NCI-H748 (cell line): Measurements from ENCODE around the gene MCF2L2.
"Not testable (repeated sequence)": the region's sequence is repeated elsewhere in the genome, so short reads cannot be mapped to it uniquely, and the experiment has no call there.

ENCODE experiments used
- DNase-seq: peaks from one replicate; lab custom pipeline; 2025; ENCODE audit not compliant: unreplicated experiment; lab: John Stamatoyannopoulos, UW

The MCF2L2 gene

GRCh38 chr3:183372911-183373310 lies 55.5 kb downstream of the MCF2L2 start:
- DNase-seq = no peak

GRCh38 chr3:183371600-183371968 lies 56.8 kb downstream of the MCF2L2 start:
- DNase-seq = not testable (repeated sequence)

GRCh38 chr3:183370391-183370790 lies 58.0 kb downstream of the MCF2L2 start:
- no peak for DNase-seq

GRCh38 chr3:183369627-183370026 lies 58.8 kb downstream of the MCF2L2 start:
- DNase-seq = no peak

GRCh38 chr3:183369117-183369516 lies 59.3 kb downstream of the MCF2L2 start:
- no peak for DNase-seq

- no peak for DNase-seq
These were observed 67.3 kb downstream of the MCF2L2 start for GRCh38 chr3:183360971-183361624.

- no peak for DNase-seq
These were observed 69.4 kb downstream of the MCF2L2 start for GRCh38 chr3:183359036-183359435.

GRCh38 chr3:183357564-183358079 lies 70.8 kb downstream of the MCF2L2 start:
- DNase-seq = no peak

GRCh38 chr3:183356920-183357319 lies 71.5 kb downstream of the MCF2L2 start:
- no peak for DNase-seq

GRCh38 chr3:183354874-183355273 lies 73.5 kb downstream of the MCF2L2 start:
- no peak for DNase-seq

GRCh38 chr3:183354325-183354831 lies 74.0 kb downstream of the MCF2L2 start:
- DNase-seq = no peak

GRCh38 chr3:183353421-183353820 lies 75.0 kb downstream of the MCF2L2 start:
- DNase-seq = no peak

GRCh38 chr3:183350164-183350563 lies 78.3 kb downstream of the MCF2L2 start:
- no peak for DNase-seq

- DNase-seq = peak; percentile 42
These were observed 78.8 kb downstream of the MCF2L2 start for GRCh38 chr3:183349421-183350157.

GRCh38 chr3:183342824-183343223 lies 85.6 kb downstream of the MCF2L2 start:
- no peak for DNase-seq

GRCh38 chr3:183341545-183342288 lies 86.7 kb downstream of the MCF2L2 start:
- no peak for DNase-seq

- DNase-seq = no peak
These were observed 88.2 kb downstream of the MCF2L2 start for GRCh38 chr3:183340222-183340621.

- DNase-seq = peak; percentile 19
These were observed 88.8 kb downstream of the MCF2L2 start for GRCh38 chr3:183339461-183340086.

- DNase-seq = no peak
These were observed 89.9 kb downstream of the MCF2L2 start for GRCh38 chr3:183338520-183338919.

- no peak for DNase-seq
These were observed 95.9 kb downstream of the MCF2L2 start for GRCh38 chr3:183332487-183332886.

- DNase-seq = no peak
These were observed 96.9 kb downstream of the MCF2L2 start for GRCh38 chr3:183331498-183331897.
